Stimulated activated CD4-positive, alpha-beta T cell treated with anti-CD3 and anti-CD28 coated beads, TNF-alpha, amount 100 ng/mL, for 48 hours (primary cell): Measurements from ENCODE around the gene IPMK.

Experiments used
- DNase-seq, 3 donors: peaks; one replicate each; pipeline ENCODE4 v3.0.0-alpha.2; 2020; ENCODE audit warnings: low read depth in 3 of 3

IPMK gene

GRCh38 chr10:58153751-58154150 lies 113.9 kb downstream of the IPMK start:
- no peak for DNase-seq

- peak in 2 of 3 donors; percentile 2 to 3 for DNase-seq
Observed at GRCh38 chr10:58152673-58153263, 114.9 kb downstream of the IPMK start.

GRCh38 chr10:58150290-58150689 lies 117.4 kb downstream of the IPMK start:
- no peak for DNase-seq

GRCh38 chr10:58143944-58144343 lies 123.8 kb downstream of the IPMK start:
- no peak for DNase-seq
